SU-DHL-6 (cell line): ENCODE measurements around the gene SNN.

Experiments
- EZH2phosphoT487 ChIP-seq: fragments of 200-600 bp; sonication (generic), shearing (Covaris generic); conservative IDR thresholded peaks from 2 replicates; pipeline ENCODE4 v1.6.1; 2018; ENCODE audit warnings: mild to moderate bottlenecking, antibody characterized with exemption, low read length, moderate library complexity, mixed read lengths
- TF ChIP-seq, protein P1 (sequence below): fragments of 200-600 bp; sonication (generic); IDR thresholded peaks from one replicate; pipeline ENCODE4 v1.5.1; 2017; ENCODE audit warnings: antibody characterized with exemption, mild to moderate bottlenecking, low read length, moderate library complexity; ENCODE audit not compliant: insufficient read depth, poor library complexity, severe bottlenecking

DNA sequence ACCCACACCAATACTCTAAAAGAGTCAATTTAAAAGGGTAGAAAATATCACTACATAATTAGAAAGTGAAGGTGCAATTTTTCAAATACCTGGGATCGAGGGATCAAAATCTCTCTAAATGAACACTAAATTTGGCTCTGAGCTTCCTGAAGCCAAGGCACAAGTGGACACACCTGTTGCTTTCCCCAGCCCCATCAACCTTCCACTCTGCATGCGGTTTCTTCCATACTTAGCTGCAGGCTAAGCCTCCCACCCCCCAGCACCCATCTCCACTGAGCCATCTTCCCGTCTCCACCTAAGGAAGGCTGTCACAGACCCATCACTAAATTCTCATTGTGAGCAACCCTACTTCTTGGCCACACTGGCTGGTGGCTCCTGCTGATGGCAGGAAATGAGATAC is 43.9 kb downstream of the SNN start:
- TF ChIP-seq, protein P1, sequence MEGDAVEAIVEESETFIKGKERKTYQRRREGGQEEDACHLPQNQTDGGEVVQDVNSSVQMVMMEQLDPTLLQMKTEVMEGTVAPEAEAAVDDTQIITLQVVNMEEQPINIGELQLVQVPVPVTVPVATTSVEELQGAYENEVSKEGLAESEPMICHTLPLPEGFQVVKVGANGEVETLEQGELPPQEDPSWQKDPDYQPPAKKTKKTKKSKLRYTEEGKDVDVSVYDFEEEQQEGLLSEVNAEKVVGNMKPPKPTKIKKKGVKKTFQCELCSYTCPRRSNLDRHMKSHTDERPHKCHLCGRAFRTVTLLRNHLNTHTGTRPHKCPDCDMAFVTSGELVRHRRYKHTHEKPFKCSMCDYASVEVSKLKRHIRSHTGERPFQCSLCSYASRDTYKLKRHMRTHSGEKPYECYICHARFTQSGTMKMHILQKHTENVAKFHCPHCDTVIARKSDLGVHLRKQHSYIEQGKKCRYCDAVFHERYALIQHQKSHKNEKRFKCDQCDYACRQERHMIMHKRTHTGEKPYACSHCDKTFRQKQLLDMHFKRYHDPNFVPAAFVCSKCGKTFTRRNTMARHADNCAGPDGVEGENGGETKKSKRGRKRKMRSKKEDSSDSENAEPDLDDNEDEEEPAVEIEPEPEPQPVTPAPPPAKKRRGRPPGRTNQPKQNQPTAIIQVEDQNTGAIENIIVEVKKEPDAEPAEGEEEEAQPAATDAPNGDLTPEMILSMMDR, result no peak
- no peak for TF ChIP-seq EZH2phosphoT487
